HG02870 (cell line): ENCODE results near the gene USP5.

Source experiments
- ATAC-seq: cut with Tn5 transposase; IDR thresholded peaks from one replicate; pipeline ENCODE4 v1.9.1; 2021; ENCODE audit warnings: mild to moderate bottlenecking, moderate library complexity; ENCODE audit not compliant: unreplicated experiment

The USP5 gene

DNA sequence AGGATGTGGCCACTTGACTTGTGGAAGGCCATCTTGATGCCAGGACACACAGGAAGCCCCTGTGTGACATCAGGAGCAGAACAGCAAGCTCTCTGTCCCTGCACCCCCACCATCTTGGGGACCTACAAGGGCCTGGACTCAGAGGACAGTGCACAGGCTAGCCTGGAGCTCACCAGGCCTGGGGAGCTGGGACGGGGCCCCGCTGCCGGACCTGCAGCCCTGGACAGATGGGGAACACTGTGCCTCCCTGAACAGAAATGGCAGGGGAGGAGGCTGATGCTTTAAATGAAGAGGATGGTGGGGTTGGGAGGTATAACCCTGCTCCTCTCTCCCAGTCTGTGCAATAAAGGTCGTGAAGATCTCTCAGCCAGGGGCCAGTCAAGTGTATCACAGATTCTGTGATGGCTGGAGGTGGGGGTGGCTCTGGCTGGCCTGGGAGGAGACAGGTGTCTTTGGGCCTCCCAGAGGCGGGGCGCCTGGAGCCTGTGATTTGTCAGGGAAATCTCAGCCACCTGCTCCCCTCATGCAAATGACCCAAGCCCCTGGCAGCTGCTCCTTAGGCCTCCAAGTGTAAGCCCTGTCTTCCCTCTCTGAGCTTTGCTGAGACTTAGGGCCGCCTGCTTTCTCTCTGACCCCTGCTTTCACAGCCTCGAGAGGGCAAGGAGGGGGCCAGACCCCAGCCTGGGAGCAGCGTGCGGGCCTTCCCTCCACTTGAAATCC lies 12.3 kb upstream of the USP5 start:
- ATAC-seq: peak; percentile 76

DNA sequence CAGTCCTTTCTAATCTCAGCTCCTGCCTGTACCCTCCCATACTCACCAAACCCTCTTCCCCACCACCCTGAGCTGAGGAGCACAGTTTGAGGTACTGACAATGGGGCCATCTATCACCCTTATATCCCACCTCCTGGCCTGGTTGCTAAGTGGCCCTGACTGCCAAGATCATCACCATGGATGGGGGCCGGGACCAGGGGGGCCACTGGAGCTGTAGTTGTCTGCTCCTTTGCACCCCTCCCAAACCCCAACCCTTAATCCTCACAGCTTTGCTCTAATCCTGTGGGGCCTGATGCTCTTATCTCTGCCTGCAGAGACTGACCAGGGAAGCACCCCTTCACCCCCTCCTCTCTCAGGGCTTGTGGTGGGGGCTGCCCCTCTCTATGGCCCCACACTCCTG lies 11.6 kb upstream of the USP5 start:
- no peak for ATAC-seq

DNA sequence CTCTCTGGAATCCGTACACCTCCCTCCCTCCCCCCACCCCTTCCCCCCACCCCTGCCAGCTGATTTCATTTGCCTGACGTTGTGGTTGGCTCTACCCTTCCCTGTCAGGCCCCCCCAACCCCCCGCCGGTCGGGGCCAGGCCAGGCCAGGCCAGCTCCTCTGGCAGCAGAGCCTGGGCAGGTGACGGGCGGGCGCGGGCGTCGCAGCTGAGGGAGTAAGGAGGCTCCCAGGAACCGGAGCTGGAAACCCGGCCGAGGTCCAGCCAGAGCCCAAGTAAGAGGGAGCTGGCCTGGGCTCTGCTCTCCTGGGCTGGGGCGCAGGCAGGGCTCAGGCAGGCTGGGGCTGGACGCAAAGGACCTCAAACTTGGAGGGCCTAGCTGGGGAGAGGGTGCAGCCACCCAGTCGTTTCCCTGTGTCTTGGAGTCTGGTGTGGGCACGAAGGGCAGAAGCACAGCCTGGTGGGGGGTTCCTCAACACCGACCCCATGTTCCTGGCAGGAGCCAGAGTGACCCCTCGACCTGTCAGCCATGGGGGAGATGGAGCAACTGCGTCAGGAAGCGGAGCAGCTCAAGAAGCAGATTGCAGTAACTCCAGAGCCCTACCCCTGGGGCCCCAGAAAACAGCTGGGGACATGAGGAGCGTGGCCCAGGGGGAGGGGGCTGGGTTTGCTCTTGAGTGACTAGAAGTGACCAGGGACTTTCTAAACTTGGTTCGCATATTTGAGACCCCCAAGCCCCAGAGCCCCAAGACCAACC lies 11.0 kb upstream of the USP5 start, which contains the start of gene GNB3:
Gene GNB3 (plus strand): TSS at position 165 of the 755 bp plus-strand sequence. CDS start 363 bp downstream, at position 528.
- no peak for ATAC-seq

DNA sequence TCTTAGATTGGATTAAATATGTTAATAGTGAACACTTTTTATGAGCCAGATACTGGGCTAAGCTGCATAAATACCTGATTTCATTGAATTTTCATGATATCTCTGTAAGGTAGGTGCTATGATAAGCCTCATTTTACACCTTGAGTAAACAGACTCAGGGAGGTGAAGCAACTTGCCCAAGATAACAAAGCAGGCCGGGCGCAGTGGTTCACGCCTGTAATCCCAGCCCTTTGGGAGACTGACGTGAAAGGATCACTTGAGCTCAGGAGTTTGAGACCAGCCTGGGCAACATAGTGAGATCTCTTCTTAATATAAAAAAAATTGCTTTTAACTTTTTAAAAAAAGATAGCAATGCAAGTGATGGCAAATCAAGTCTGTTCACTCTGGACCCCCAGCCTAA lies 9.9 kb upstream of the USP5 start:
- ATAC-seq: no peak

DNA sequence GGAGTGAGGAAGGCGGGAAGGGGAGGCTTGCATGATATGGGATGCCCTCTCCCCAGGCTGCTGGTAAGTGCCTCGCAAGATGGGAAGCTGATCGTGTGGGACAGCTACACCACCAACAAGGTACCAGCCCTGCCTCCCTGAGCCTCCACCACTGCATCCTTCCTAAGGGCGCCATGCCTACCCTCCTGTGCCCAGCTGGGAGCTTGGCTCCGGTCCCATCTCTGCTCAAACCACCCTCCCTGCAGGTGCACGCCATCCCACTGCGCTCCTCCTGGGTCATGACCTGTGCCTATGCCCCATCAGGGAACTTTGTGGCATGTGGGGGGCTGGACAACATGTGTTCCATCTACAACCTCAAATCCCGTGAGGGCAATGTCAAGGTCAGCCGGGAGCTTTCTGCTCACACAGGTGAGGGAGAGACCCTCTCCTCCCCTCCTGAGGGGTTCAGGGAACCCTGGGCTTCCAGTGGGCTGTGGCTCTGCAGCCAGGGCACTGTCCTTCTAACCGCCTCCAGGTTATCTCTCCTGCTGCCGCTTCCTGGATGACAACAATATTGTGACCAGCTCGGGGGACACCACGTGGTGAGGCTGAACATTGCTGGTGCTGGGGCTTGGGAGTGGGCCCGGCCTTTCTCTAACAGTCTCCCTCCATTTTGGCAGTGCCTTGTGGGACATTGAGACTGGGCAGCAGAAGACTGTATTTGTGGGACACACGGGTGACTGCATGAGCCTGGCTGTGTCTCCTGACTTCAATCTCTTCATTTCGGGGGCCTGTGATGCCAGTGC lies 8.6 kb upstream of the USP5 start:
- ATAC-seq: no peak

DNA sequence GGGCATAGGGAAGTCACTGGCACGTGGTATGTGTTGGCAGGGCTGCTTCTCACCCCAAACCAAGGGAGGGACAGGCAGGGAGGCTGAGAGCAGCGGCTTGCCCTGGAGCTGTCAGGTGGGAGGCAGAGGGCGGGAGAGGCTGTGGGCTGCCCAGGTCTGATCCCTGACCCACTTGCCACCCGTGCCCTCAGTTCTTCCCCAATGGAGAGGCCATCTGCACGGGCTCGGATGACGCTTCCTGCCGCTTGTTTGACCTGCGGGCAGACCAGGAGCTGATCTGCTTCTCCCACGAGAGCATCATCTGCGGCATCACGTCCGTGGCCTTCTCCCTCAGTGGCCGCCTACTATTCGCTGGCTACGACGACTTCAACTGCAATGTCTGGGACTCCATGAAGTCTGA lies 6.6 kb upstream of the USP5 start:
- ATAC-seq: no peak

DNA sequence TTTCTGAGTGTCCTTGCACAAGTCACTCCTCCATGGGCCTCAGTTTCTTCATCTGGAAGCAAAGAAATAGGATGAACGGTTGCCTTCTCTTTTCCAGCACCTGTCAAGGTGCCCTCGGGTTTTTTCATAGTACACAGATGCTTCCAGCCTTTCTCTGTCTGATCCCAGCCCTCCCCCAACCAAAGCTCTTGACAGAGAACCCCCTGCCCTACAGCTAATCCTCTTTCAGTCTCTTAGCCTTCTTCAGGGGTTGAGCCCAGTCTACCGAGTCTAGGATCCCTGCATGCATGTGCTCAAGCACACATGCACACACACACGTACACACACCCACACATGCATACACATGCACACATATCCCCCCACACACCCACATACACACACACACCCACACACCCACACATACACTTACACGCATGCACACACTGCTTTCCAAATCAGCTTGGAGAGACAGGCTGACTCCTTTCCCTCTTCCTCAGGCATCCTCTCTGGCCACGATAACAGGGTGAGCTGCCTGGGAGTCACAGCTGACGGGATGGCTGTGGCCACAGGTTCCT lies 5.6 kb upstream of the USP5 start:
- ATAC-seq: no peak

DNA sequence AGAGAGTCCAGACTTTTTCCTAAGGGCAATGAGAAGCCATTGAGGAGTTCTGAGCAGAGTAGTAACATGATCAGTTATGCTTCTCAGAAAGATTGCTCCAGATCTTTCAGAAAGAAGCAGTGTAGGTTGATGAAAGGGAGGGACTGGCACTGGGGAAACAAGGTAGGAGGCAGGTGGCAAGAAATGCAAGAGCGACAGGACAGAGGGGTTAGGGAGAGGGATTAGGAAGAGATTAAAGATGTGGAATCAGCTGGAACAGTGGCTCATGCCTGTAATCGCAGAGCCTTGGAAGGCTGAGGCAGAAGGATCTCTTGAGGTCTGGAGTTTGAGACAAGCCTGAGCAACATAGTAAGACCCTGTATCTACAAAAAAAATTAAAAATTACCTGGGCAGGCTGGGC lies 4.3 kb upstream of the USP5 start:
- no peak for ATAC-seq

DNA sequence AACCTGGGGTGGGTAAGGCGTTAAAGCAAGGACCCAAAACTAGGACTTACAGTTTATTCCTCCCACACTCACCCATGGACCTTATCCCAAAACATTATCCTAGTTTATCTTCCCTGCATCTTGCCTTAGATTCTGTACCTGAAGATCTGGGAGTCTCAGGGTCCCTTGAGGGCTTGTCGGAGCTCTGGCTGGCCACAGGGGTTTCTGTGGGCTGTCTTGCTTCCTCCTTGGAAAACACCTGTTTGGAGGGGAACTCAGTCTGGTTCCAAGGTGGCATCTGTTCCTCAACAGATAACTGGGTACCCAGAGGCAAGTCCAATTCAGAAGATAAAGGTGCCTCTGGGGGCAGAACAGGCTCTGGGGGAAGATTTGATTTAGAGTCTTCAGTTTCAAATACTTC lies 2.5 kb upstream of the USP5 start:
- ATAC-seq: no peak

DNA sequence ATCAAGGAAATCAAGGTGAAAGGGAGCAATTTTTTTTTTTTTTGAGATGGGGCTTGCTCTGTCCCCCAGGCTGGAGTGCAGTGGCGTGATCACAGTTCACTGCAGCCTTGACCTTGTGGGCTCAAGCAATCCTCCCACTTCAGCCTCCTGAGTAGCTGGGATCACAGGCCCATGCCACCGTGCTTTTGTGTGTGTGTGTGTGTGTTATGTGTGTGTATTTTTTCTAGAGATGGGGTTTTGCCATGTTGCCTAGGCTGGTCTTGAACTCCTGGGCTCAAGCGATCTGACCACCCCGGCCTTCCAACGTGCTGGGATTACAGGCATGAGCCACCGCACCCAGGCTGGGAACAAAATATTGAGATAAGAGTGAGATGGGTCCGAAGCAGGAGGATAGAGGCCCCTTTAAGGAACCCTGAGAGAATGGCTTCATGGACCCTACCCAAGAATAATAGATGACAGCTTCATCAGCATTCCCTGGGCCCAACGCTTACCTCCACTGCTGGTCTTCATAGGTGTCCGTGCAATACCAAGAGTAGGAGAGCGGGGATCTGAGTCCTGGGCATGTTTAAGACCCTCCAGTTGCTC lies 1.9 kb upstream of the USP5 start:
- ATAC-seq: no peak

DNA sequence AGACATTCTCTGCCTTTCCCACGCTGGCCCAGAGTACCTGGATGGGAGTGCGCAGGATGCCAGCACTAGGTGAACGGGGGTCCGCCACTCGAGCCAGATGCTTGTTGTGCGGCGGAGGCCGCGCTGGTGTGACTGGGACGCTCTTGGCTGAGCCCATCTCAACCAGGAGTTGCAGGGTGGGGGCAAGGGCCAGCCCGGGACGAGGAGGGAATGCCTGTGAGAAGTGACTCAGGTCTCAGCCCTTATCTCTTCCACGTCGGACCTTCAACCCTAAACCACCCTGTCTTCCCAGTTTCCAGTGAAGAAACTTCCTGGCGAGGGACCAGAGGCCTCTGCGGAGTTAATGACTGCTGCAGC lies 1.2 kb upstream of the USP5 start:
- no peak for ATAC-seq

DNA sequence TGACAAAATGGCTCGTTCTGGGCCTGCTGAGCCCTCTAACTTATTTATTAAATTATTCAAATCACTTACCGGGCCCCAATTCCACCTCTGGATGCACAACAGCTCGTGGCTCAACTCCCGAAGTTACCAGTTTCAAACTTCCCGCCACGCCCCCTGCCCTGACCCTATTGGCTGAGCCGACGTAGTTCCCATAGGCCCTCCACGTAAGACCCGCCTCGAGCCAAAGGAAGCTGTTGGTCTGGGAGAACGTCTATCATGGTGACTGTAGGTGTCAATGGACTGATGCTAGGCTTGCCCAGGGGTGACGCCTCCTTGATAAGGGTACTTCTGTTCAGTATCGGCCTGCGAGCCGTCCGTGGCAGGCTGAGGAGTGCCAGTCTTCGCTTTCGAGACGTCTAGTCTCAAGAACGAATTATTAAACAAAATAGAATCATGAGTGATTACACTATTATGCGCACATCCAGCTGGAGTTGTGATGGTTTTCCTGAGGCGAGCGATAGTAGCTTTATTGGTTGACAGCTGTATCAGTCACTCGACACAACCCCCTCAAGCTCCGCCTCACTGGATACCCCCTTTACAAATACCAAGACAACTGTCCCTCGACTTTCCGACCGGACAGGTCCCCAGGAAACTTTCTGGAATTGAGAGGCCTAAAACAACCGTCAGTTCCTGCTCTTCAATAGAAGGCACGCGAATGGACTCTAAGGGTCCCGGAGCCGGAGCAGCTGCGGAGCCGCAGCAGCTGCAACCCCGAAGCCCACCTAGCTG lies 613 bp upstream of the USP5 start, which contains the start of gene CDCA3:
Gene CDCA3 (minus strand): TSS at position 134 of the 768 bp plus-strand sequence. CDS start 334 bp downstream, outside the sequence.
- peak; percentile 49 for ATAC-seq

DNA sequence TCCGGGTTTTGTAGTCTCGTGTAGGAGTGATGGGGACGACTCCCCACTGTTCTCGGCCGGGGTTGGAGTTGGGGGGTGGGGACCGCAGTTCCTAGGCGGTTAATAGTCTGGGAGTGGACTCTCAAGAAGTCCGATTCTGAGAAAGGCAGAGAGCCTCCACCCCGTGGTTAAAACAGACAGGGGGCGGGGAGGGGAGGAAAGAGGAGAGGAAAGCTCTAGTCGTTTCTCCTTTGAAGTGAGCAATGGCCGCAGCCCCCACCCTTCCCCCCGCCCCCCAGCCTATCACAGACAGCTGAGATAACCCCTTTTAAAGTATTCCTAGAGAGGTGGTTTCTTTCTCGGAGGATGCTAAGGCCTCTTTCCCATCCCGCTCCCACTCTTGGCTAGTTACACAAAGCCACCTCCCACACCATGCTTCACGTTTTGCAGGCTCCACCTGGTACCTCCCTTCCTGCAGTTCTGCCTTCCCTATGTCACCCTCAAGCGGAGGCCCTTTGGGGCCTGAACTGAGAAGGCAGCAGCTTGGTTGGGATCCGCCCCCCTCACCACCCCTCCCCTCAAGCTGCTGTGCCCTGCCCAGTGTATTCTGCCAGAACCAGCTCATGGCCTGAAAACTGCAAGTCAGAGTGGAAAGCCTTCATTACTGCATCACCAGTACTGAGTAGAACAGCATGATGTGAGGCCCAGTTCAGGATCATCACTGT lies 853 bp downstream of the USP5 start:
- ATAC-seq: no peak

DNA sequence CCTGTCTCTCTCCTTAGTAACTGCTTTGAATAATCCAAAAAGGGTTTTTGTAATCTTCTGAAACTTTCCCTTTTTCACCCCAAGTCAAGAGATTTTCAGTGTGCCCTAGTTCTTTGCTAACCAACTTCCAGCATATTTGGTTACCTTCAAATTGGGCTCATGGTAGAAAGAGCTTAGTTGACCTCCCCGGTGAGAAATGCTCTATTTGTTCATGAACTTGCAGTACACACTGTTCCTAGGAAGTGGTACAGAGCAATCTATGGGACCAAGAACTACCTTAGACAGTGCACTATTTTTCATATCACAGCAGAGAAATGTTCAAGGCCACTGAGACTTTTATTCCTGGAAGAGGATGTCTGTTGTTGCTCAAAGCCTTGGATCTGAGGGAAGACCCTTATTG lies 1.7 kb downstream of the USP5 start:
- ATAC-seq: no peak

DNA sequence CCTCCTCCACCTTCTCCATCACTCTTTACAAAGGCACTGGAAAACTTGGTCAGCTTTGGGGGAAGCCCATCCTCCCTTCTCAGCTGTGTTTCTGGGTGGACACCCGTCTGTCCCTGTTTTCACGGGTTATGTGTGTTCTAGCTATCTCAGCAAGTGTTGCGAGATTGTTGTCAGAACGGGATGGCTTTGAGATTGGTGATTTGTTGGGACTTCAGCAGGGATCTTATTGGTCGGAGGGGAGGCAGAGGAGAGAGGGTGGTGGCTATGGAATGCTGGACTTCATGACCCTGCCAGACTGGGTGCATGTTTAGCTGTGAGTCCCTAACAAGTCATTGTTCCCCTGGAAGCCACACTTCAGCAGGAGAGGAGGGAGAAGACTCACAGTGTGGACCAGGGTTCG lies 2.1 kb downstream of the USP5 start:
- ATAC-seq: no peak

DNA sequence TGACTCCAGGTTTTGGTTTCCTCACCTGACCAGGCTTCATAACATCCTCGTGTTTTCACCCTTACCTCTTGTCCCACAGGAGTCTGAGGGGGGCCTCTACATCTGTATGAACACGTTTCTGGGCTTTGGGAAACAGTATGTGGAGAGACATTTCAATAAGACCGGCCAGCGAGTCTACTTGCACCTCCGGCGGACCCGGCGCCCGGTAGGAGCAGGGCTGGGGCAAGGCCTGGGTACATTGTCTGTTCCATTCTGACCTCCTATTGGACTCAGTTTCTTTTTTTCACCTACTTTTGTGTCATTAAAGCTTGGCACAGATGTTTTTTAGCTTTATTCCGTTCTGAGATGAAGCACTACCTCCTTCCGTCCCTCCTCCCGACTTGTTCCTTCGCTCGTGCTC lies 3.4 kb downstream of the USP5 start:
- no peak for ATAC-seq

DNA sequence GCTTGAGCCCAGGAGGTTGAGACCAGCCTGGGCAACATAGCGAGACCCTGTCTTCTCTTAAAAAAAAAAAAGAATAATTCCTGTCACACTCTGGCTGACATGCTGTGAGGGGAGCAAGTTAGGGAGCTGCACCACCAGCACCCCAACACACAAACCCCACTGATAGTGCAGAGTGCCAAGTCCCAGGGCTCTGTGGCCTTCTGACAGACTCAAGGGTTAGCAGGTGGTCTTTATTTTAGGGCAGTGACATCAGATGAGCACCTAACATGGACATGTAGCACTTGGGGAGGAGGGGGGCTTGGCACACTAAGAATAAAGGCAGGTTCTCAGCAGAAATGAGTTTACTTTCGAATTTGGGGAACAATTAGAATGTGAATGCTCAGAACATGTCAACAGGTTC lies 6.8 kb downstream of the USP5 start:
- ATAC-seq: no peak

DNA sequence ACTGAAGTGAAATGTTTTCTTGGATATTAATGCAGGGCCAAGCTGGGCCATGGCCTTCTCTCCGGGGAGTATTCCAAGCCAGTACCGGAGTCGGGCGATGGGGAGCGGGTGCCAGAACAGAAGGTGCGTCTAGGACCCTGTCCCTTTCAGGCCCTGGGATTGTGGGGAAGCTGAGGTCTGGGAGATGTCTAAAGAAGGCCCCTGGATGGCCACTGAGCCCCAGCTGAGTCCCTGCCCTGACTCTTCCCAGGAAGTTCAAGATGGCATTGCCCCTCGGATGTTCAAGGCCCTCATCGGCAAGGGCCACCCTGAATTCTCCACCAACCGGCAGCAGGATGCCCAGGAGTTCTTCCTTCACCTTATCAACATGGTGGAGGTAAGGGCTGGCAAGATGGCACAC lies 8.2 kb downstream of the USP5 start:
- ATAC-seq: no peak

DNA sequence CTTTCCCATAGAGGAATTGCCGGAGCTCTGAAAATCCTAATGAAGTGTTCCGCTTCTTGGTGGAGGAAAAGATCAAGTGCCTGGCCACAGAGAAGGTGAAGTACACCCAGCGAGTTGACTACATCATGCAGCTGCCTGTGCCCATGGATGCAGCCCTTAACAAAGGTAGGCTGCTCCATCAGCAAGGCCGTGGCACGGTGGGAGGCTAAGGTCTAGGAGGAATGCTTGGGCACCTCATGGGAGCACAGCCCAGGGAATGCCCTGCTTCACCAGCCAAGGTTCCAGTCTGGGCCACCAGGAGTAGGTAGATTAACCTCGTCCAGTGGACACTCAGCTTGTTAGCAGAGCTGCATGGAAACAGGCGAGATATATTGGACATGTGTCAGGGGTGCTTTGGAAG lies 9.0 kb downstream of the USP5 start:
- ATAC-seq: no peak

DNA sequence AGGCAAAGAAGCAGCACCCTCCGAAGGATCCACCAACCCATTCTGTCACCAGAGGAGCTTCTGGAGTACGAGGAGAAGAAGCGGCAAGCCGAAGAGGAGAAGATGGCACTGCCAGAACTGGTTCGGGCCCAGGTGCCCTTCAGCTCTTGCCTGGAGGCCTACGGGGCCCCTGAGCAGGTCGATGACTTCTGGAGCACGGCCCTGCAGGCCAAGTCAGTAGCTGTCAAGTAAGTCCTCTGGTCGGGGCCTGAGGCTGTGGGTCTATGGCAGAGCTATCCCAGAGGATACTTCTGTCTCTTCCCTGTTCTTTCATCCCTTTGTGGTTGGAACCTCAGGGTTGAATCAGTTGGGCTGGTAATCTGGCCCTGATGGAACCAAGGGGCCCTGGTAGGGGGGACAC lies 9.4 kb downstream of the USP5 start:
- ATAC-seq: no peak
